ENCODE results near the gene MTG2. TPM values are rescaled to one million over a fixed set of nuclear protein-coding genes. Genes with fewer than 3 reads are reported as not detected.
A peak's percentile ranks its signal among the peaks of the same experiment; 100 is the strongest.

Gene MTG2
- total RNA-seq, 1 donor from 2014 or later, result 13.3 TPM

- no peaks in the 10 kb centered on the region for H3K27me3 ChIP-seq
These were observed 52.4 kb downstream of the MTG2 start for GRCh38 chr20:62235001-62235776.

DNA sequence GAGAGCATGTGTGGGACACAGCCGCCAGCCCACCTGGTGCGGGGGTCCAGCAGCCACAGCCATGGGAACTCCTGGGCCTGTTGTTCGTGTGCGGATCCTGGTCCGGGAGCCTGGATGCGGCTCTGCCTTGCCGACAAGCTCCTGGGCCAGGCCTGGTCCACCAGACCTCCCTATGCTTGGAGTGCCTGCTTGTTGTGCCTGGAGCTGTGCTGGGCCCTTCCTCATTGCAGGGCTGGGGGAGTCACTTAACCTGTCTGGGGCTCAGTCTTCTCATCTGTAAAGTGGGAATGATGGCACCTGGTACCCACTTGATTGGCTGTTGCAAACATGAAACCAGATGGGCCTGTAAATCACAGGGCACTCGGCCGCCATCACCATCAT, 52.9 kb downstream of the MTG2 start:
- Histone ChIP-seq H3K27me3 (no peaks in the 10 kb centered on the region), H3K36me3 (no peaks in the 10 kb centered on the region), H3K27ac (no peak overlapping the region), H3K4me1 (peaks cover 43% of the 10 kb centered on the region), H3K9me3 (no peaks in the 10 kb centered on the region), H3K4me3 (no peak overlapping the region)
- intact Hi-C loops (cut with DNase I), result no loop called here
- DNase-seq (ENCODE audit: extremely low spot score in 2 of 2), result no peak
- TF ChIP-seq POLR2AphosphoS5 (IDR thresholded peaks at IDR 0.05; ENCODE audit: insufficient read depth in 1 of 2, low read depth in 1 of 2) (no peak), POLR2A (IDR thresholded peaks at IDR 0.05) (no peak)
- TF ChIP-seq, protein P1, sequence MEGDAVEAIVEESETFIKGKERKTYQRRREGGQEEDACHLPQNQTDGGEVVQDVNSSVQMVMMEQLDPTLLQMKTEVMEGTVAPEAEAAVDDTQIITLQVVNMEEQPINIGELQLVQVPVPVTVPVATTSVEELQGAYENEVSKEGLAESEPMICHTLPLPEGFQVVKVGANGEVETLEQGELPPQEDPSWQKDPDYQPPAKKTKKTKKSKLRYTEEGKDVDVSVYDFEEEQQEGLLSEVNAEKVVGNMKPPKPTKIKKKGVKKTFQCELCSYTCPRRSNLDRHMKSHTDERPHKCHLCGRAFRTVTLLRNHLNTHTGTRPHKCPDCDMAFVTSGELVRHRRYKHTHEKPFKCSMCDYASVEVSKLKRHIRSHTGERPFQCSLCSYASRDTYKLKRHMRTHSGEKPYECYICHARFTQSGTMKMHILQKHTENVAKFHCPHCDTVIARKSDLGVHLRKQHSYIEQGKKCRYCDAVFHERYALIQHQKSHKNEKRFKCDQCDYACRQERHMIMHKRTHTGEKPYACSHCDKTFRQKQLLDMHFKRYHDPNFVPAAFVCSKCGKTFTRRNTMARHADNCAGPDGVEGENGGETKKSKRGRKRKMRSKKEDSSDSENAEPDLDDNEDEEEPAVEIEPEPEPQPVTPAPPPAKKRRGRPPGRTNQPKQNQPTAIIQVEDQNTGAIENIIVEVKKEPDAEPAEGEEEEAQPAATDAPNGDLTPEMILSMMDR (IDR thresholded peaks at IDR 0.05), result no peak

More at GRCh38 chr20:62235001-62235776, 52.4 kb downstream of the MTG2 start:
- TF ChIP-seq POLR2AphosphoS5 (IDR thresholded peaks at IDR 0.05; ENCODE audit: insufficient read depth in 1 of 2, low read depth in 1 of 2), result no peak
- TF ChIP-seq POLR2A (IDR thresholded peaks at IDR 0.05), result no peak
- TF ChIP-seq, protein P1 (IDR thresholded peaks at IDR 0.05), result no peak
- DNase-seq (ENCODE audit: extremely low spot score in 2 of 2), result no peak
- Histone ChIP-seq H3K27ac (no peak overlapping the region), H3K36me3 (no peaks in the 10 kb centered on the region), H3K4me1 (peaks cover 38% of the 10 kb centered on the region), H3K4me3 (no peak overlapping the region), H3K9me3 (no peaks in the 10 kb centered on the region)
- intact Hi-C loops (cut with DNase I), result no loop called here

DNA sequence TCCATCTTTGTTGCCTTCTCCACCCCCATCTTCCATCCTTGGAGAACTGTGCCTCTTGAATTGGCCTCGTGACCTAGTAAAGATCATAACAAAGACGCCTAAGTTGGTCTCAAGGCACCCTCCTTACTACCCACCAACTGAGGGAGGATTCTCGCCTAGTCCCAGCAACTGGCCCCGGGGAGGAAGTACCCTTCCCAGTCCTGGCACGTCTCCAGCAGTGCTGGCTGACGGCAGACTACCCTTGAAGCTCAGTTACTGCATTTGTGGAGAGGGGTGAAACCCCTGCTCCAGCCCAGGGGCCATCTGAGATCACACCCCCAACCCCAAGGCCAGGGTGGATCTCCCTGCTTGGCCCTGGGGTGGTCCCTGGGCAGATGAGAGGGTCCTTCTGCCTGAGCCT, 53.4 kb downstream of the MTG2 start:
- H3K27ac ChIP-seq, result no peak overlapping the region
- H3K9me3 ChIP-seq, result no peaks in the 10 kb centered on the region
- no peak overlapping the region for H3K4me3 ChIP-seq
- intact Hi-C loops (cut with DNase I), result no loop called here
- TF ChIP-seq POLR2A (IDR thresholded peaks at IDR 0.05) (no peak), POLR2AphosphoS5 (IDR thresholded peaks at IDR 0.05; ENCODE audit: insufficient read depth in 1 of 2, low read depth in 1 of 2) (no peak)
- TF ChIP-seq, protein P1 (IDR thresholded peaks at IDR 0.05), result no peak
- H3K36me3 ChIP-seq, result no peaks in the 10 kb centered on the region
- no peaks in the 10 kb centered on the region for H3K27me3 ChIP-seq
- peaks cover 46% of the 10 kb centered on the region for H3K4me1 ChIP-seq
- no peak for DNase-seq (ENCODE audit: extremely low spot score in 2 of 2)

GRCh38 chr20:62236766-62237513, 54.1 kb downstream of the MTG2 start:
- Histone ChIP-seq H3K27ac (no peak overlapping the region), H3K9me3 (no peaks in the 10 kb centered on the region), H3K36me3 (no peaks in the 10 kb centered on the region), H3K4me1 (peaks cover 53% of the 10 kb centered on the region), H3K4me3 (no peak overlapping the region), H3K27me3 (no peaks in the 10 kb centered on the region)
- no peak for DNase-seq (ENCODE audit: extremely low spot score in 2 of 2)
- intact Hi-C loops (cut with DNase I), result no loop called here
- TF ChIP-seq POLR2A (IDR thresholded peaks at IDR 0.05) (no peak), POLR2AphosphoS5 (IDR thresholded peaks at IDR 0.05; ENCODE audit: insufficient read depth in 1 of 2, low read depth in 1 of 2) (no peak)
- TF ChIP-seq, protein P1 (IDR thresholded peaks at IDR 0.05), result no peak

DNA sequence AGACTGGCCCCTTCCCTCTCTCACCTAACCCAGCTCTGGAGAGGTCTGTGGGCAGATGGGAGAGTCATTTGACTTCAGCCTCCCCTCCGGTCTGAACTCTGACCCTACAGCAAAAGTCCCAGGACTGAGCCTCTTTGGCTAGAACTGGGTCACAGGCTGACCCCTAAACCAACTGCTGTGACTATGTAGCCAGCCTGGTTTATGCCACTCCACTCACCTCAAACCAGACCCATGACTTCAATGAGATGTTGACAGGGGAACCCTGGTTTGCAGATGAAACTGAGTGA, 54.6 kb downstream of the MTG2 start:
- H3K4me3 ChIP-seq, result peak overlapping the region; percentile 31 to 78
- intact Hi-C loops (cut with DNase I), result no loop called here
- H3K27me3 ChIP-seq, result no peaks in the 10 kb centered on the region
- no peaks in the 10 kb centered on the region for H3K9me3 ChIP-seq
- TF ChIP-seq POLR2AphosphoS5 (IDR thresholded peaks at IDR 0.05; ENCODE audit: insufficient read depth in 1 of 2, low read depth in 1 of 2) (no peak), POLR2A (IDR thresholded peaks at IDR 0.05) (no peak)
- TF ChIP-seq, protein P1 (IDR thresholded peaks at IDR 0.05), result no peak
- peaks cover 53% of the 10 kb centered on the region for H3K4me1 ChIP-seq
- H3K36me3 ChIP-seq, result peaks cover 0 to under 1% of the 10 kb centered on the region in 2 donors
- H3K27ac ChIP-seq, result peak overlapping the region; percentile 56
- no peak for DNase-seq (ENCODE audit: extremely low spot score in 2 of 2)
